HG02885 (cell line): ENCODE measurements around the gene HOXC5.

Experiments used
- ATAC-seq: cut with Tn5 transposase; IDR thresholded peaks from one replicate; pipeline ENCODE4 v1.9.1; 2021; ENCODE audit warnings: mild to moderate bottlenecking; ENCODE audit not compliant: unreplicated experiment, poor library complexity

The HOXC5 gene

GRCh38 chr12:54044425-54045103 is 11.7 kb downstream of the HOXC5 start:
- no peak for ATAC-seq

- ATAC-seq: no peak
Observed at GRCh38 chr12:54045401-54045800, 12.6 kb downstream of the HOXC5 start.

GRCh38 chr12:54045868-54046521 is 13.1 kb downstream of the HOXC5 start:
- ATAC-seq: no peak

GRCh38 chr12:54046809-54047159 is 13.9 kb downstream of the HOXC5 start:
- no peak for ATAC-seq

- no peak for ATAC-seq
Observed at GRCh38 chr12:54047160-54047963, 14.5 kb downstream of the HOXC5 start.

GRCh38 chr12:54047964-54048303 is 15.1 kb downstream of the HOXC5 start:
- no peak for ATAC-seq

- no peak for ATAC-seq
Observed at GRCh38 chr12:54048406-54049093, 15.7 kb downstream of the HOXC5 start.

GRCh38 chr12:54049108-54049507 is 16.3 kb downstream of the HOXC5 start:
- no peak for ATAC-seq

- ATAC-seq: no peak
Observed at GRCh38 chr12:54050482-54050810, 17.6 kb downstream of the HOXC5 start.

- ATAC-seq: peak; percentile 26
Observed at GRCh38 chr12:54051026-54051842, 18.4 kb downstream of the HOXC5 start.

- no peak for ATAC-seq
Observed at GRCh38 chr12:54051874-54052437, 19.1 kb downstream of the HOXC5 start.

- no peak for ATAC-seq
Observed at GRCh38 chr12:54052438-54053002, 19.7 kb downstream of the HOXC5 start.

- peak; percentile 70 for ATAC-seq
Observed at GRCh38 chr12:54053003-54053750, 20.3 kb downstream of the HOXC5 start.

- peak; percentile 60 for ATAC-seq
Observed at GRCh38 chr12:54053751-54054741, 21.2 kb downstream of the HOXC5 start, which contains the start of gene HOXC4. Gene HOXC4, plus strand, starts transcription at chr12:54053835. Its CDS starts 88 bp downstream, at chr12:54053923.

- ATAC-seq: no peak
Observed at GRCh38 chr12:54054742-54055194, 21.9 kb downstream of the HOXC5 start.

GRCh38 chr12:54055552-54055951 is 22.7 kb downstream of the HOXC5 start:
- ATAC-seq: no peak

GRCh38 chr12:54056110-54056509 is 23.3 kb downstream of the HOXC5 start:
- no peak for ATAC-seq
